BJ (cell line): ENCODE measurements around the gene SND1. TPM values are rescaled to one million over a fixed set of nuclear protein-coding genes. Genes with fewer than 3 reads are reported as not detected.

Experiments
- CTCF ChIA-PET: fragments of 350-600 bp; formaldehyde crosslinking; extraction: SDS; loops from one replicate; lab custom pipeline; 2021; ENCODE audit warnings: antibody characterized with exemption, inconsistent platforms; lab: Yijun Ruan, JAX
- POLR2A ChIA-PET: fragments of 300-600 bp; sonication (Branson Sonifier 250); formaldehyde crosslinking; extraction: SDS; loops from one replicate; lab custom pipeline; 2021; ENCODE audit warnings: antibody characterized with exemption; lab: Charles Lee
- DNase-seq: peaks from one replicate; pipeline ENCODE4 v3.0.0-alpha.2; 2011; ENCODE audit warnings: low read depth
- H3K27me3 ChIP-seq: 2 replicates; pipeline ENCODE4 v1.6.0; 2011; ENCODE audit warnings: low read length; ENCODE audit not compliant: control insufficient read depth, insufficient read depth
- H3K36me3 ChIP-seq: 2 replicates; pipeline ENCODE4 v1.5.1; 2011; ENCODE audit warnings: low read length; ENCODE audit not compliant: control insufficient read depth, insufficient read depth
- H3K4me3 ChIP-seq: 2 replicates; pipeline ENCODE4 v1.5.1; 2011; ENCODE audit warnings: low read depth, mild to moderate bottlenecking, control low read depth, low read length
- polyA plus RNA-seq: library from polyadenylated mRNA; depleted of rRNA; stranded (reverse); fragments of >200 nt; gene quantifications from 2 replicates; pipeline ENCODE4 v1.2.3, GENCODE V29; 2011
- TF ChIP-seq, protein P1 (sequence below): IDR thresholded peaks from 2 replicates; pipeline ENCODE4 v1.5.1; 2011; ENCODE audit warnings: low read depth, mild to moderate bottlenecking, control low read depth, inconsistent platforms, low read length, moderate library complexity; ENCODE audit not compliant: insufficient read depth

The SND1 gene
- polyA plus RNA-seq, 1 experiment: 203 TPM

- DNase-seq: no peak
- H3K36me3 ChIP-seq: no peaks in the 10 kb centered on the region
- TF ChIP-seq, protein P1, sequence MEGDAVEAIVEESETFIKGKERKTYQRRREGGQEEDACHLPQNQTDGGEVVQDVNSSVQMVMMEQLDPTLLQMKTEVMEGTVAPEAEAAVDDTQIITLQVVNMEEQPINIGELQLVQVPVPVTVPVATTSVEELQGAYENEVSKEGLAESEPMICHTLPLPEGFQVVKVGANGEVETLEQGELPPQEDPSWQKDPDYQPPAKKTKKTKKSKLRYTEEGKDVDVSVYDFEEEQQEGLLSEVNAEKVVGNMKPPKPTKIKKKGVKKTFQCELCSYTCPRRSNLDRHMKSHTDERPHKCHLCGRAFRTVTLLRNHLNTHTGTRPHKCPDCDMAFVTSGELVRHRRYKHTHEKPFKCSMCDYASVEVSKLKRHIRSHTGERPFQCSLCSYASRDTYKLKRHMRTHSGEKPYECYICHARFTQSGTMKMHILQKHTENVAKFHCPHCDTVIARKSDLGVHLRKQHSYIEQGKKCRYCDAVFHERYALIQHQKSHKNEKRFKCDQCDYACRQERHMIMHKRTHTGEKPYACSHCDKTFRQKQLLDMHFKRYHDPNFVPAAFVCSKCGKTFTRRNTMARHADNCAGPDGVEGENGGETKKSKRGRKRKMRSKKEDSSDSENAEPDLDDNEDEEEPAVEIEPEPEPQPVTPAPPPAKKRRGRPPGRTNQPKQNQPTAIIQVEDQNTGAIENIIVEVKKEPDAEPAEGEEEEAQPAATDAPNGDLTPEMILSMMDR: no peak
- peaks cover 19% of the 10 kb centered on the region for H3K27me3 ChIP-seq
- ChIA-PET POLR2A (no interaction called here), CTCF (no interaction called here)
- no peak overlapping the region for H3K4me3 ChIP-seq
Measured at GRCh38 chr7:128120976-128121490, 469.0 kb downstream of the SND1 start.

DNA sequence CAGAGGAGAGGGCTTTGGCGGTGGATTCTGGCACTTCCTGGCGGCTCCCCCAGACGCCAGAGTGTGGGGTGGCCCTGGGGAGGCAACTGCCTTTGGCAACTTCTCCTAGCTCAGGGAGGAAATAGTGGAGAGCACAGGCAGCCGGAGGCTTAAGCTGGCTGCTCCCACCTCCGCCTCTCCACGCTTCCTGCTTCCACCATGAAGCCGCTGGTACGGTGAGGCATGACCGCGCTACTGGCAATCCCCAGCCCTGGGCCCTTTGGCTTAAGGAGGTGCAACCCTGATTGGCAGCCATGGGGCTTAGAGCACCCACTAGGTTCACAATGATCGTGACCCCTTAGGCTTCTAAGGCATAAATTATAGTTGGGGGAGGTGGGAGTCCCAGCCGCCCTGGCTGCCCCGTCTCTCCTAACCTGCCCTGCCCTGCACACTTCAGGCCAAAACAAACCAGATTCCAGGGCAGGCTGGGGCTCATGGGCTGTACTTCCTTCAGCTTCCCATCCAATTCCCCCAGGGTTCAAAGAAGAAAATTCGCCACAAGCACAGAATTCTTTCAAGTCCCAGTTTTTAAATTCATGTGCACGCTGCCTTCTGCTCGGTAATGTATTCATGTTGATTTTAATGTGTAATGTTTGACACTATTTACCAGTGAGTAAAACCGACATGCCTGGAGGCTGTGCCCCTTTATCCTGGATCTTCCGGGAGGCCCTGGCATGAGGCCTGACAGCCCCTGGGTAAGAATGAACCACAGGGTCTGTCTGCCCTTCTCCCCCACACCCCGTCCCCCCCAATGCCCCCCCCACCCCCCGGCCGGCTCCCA, 469.9 kb downstream of the SND1 start:
- TF ChIP-seq, protein P1: no peak
- POLR2A ChIA-PET: no interaction called here
- Histone ChIP-seq H3K27me3 (peaks cover 19% of the 10 kb centered on the region), H3K4me3 (no peak overlapping the region), H3K36me3 (no peaks in the 10 kb centered on the region)
- CTCF ChIA-PET: interaction anchor here (1.2 kb wide), 1 partner anchor 14 kb away, joined by 3 read pairs; no protein-coding TSS in a partner anchor
- DNase-seq: no peak

DNA sequence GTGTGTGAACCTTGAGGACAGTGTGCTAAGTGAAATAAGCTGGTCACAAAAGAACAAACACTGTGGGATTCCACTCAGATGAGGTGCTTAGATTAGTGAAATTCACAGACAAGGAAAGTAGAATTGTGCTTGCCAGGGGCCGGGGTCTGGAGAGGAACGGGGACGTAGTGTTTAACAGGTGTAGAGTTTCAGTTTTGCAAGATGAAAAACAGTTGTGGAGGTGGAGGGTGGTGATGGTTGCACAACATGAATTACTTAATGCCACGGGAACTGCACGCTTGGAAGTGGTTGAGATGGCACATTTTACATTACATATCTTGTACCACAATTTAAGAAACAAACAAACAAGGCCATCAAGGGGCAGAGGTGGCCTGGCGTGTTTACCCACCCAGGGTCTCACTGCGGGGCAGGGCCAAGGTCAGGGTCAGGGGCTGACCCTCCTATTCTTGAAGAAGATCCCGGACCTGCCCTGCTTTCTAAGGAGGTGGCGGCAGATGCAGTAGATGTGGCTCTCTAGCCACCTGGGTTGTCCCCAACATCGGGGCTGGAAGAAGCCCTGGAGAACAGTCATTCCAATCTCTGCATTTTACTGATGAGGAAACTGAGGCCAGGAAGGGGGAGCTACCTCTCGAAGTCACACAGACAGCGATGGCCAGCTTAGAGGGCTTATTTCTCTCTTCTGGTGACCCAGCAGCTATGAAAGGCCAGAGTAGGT, 470.7 kb downstream of the SND1 start:
- POLR2A ChIA-PET: no interaction called here
- H3K4me3 ChIP-seq: no peak overlapping the region
- CTCF ChIA-PET: interaction anchor here (1.2 to 3.7 kb wide), 3 partner anchors 13 to 85 kb away, joined by 3 to 26 read pairs (median 3); no protein-coding TSS in a partner anchor

GRCh38 chr7:128123291-128124037, 471.5 kb downstream of the SND1 start:
- DNase-seq: no peak
- H3K27me3 ChIP-seq: peaks cover 19% of the 10 kb centered on the region
- POLR2A ChIA-PET: no interaction called here
- TF ChIP-seq, protein P1: no peak
- no peaks in the 10 kb centered on the region for H3K36me3 ChIP-seq
- no peak overlapping the region for H3K4me3 ChIP-seq
- CTCF ChIA-PET: interaction anchor here (1.2 to 3.7 kb wide), 2 partner anchors 12 to 85 kb away, joined by 3 to 26 read pairs; no protein-coding TSS in a partner anchor

More for the DNA sequence above, 470.7 kb downstream of the SND1 start:
- H3K27me3 ChIP-seq: peaks cover 19% of the 10 kb centered on the region
- no peak for DNase-seq
- TF ChIP-seq, protein P1: no peak
- no peaks in the 10 kb centered on the region for H3K36me3 ChIP-seq
